Measurements from ENCODE around the gene PRPF19. TPM values are rescaled to one million over a fixed set of nuclear protein-coding genes. Genes with fewer than 3 reads are reported as not detected.
A peak's percentile ranks its signal among the peaks of the same experiment; 100 is the strongest.
"Not testable (repeated sequence)": the region's sequence is repeated elsewhere in the genome, so short reads cannot be mapped to it uniquely, and the experiment has no call there.

The PRPF19 gene
- total RNA-seq, 2 experiments from 2014 or later: 120 to 153 TPM

- H3K9me2 ChIP-seq (ENCODE audit: insufficient read depth, low read length): no peaks in the 10 kb centered on the region
- H3K9me3 ChIP-seq (ENCODE audit: low read length): peaks cover 21% of the 10 kb centered on the region
- intact Hi-C loops (cut with micrococcal nuclease; ENCODE audit: unreplicated experiment): no loop called here
- H3K4me2 ChIP-seq (ENCODE audit: low read length): peak overlapping the region; percentile 77
- DNase-seq (ENCODE audit: low spot score): peak; percentile 89
- ChIA-PET POLR2A (no interaction called here), CTCF (ENCODE audit: unreplicated experiment) (no interaction called here)
- peak overlapping the region; percentile 18 for H3K4me3 ChIP-seq (ENCODE audit: low read depth, low read length, poor library complexity, severe bottlenecking)
- no TSS peak for BruUV-seq (replicated peaks)
- H3K4me1 ChIP-seq (ENCODE audit: insufficient read depth, low read length, poor library complexity, severe bottlenecking): peaks cover 54% of the 10 kb centered on the region
- H3K79me2 ChIP-seq (ENCODE audit: insufficient read depth, low read depth, low read length): peaks cover 22% of the 10 kb centered on the region
- H4K20me1 ChIP-seq (ENCODE audit: insufficient read depth, low read length): peaks cover 8% of the 10 kb centered on the region
- peaks cover 14% of the 10 kb centered on the region for H3K36me3 ChIP-seq (ENCODE audit: insufficient read depth, low read length)
- TF ChIP-seq EZH2phosphoT487 (IDR thresholded peaks at IDR 0.05; ENCODE audit: borderline replicate concordance, low read depth, low read length): no peak
- TF ChIP-seq, protein P1, sequence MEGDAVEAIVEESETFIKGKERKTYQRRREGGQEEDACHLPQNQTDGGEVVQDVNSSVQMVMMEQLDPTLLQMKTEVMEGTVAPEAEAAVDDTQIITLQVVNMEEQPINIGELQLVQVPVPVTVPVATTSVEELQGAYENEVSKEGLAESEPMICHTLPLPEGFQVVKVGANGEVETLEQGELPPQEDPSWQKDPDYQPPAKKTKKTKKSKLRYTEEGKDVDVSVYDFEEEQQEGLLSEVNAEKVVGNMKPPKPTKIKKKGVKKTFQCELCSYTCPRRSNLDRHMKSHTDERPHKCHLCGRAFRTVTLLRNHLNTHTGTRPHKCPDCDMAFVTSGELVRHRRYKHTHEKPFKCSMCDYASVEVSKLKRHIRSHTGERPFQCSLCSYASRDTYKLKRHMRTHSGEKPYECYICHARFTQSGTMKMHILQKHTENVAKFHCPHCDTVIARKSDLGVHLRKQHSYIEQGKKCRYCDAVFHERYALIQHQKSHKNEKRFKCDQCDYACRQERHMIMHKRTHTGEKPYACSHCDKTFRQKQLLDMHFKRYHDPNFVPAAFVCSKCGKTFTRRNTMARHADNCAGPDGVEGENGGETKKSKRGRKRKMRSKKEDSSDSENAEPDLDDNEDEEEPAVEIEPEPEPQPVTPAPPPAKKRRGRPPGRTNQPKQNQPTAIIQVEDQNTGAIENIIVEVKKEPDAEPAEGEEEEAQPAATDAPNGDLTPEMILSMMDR (conservative IDR thresholded peaks at IDR 0.05; ENCODE audit: low read length): no peak
- peak overlapping the region; percentile 86 for H3K27ac ChIP-seq (ENCODE audit: low read depth, low read length, poor library complexity, severe bottlenecking)
- H2AFZ ChIP-seq (ENCODE audit: low read length): peak overlapping the region; percentile 64; the same call in 1 of the 2 replicates
These were observed 3.9 kb upstream of the PRPF19 start for GRCh38 chr11:60910281-60910687.

- peaks cover 59% of the 10 kb centered on the region for H3K4me1 ChIP-seq (ENCODE audit: insufficient read depth, low read length, poor library complexity, severe bottlenecking)
- peak overlapping the region; percentile 64; the same call in 1 of the 2 replicates for H2AFZ ChIP-seq (ENCODE audit: low read length)
- peak overlapping the region; percentile 7 for H3K4me3 ChIP-seq (ENCODE audit: low read depth, low read length, poor library complexity, severe bottlenecking)
- H3K4me2 ChIP-seq (ENCODE audit: low read length): peak overlapping the region; percentile 77
- POLR2A ChIA-PET: interaction anchor here (1.0 kb wide), 1 partner anchor 30 kb away, joined by 3 read pairs; no protein-coding TSS in a partner anchor
- peaks cover 21% of the 10 kb centered on the region for H3K9me3 ChIP-seq (ENCODE audit: low read length)
- H3K9me2 ChIP-seq (ENCODE audit: insufficient read depth, low read length); DNase-seq (ENCODE audit: low spot score); CTCF ChIA-PET (ENCODE audit: unreplicated experiment); intact Hi-C loops (cut with micrococcal nuclease; ENCODE audit: unreplicated experiment); BruUV-seq (replicated peaks): not testable (repeated sequence)
- peak overlapping the region; percentile 86 for H3K27ac ChIP-seq (ENCODE audit: low read depth, low read length, poor library complexity, severe bottlenecking)
- H3K79me2 ChIP-seq (ENCODE audit: insufficient read depth, low read depth, low read length): peaks cover 22% of the 10 kb centered on the region
- peaks cover 13% of the 10 kb centered on the region for H4K20me1 ChIP-seq (ENCODE audit: insufficient read depth, low read length)
- peaks cover 19% of the 10 kb centered on the region for H3K36me3 ChIP-seq (ENCODE audit: insufficient read depth, low read length)
These were observed 3.4 kb upstream of the PRPF19 start for GRCh38 chr11:60909680-60910280.

DNA sequence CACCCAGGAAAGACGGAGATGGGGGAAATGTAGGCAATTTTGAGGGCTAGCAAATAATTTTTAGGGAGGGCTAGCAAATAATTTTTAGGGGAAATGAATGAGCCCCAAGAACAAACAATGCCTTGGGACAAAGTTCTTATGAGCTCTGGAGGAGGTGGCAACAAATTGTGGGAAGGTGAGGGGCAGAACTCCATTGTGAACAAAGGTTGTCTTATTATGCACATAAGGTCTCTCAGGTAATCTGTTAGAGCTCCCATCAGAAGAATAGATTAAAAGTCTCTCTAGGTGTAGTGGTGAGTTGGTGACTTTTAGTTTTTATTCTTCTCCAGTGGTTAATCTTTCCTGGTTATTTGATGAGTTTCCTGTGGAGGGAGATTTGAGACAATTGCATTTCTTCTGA lies 2.4 kb upstream of the PRPF19 start:
- peaks cover 24% of the 10 kb centered on the region for H3K79me2 ChIP-seq (ENCODE audit: insufficient read depth, low read depth, low read length)
- TF ChIP-seq, protein P1 (conservative IDR thresholded peaks at IDR 0.05; ENCODE audit: low read length): no peak
- TF ChIP-seq EZH2phosphoT487 (IDR thresholded peaks at IDR 0.05; ENCODE audit: borderline replicate concordance, low read depth, low read length): no peak
- H3K4me1 ChIP-seq (ENCODE audit: insufficient read depth, low read length, poor library complexity, severe bottlenecking): peaks cover 66% of the 10 kb centered on the region
- H2AFZ ChIP-seq (ENCODE audit: low read length): no peak overlapping the region
- H3K27ac ChIP-seq (ENCODE audit: low read depth, low read length, poor library complexity, severe bottlenecking): no peak overlapping the region
- ChIA-PET POLR2A (interaction anchor here (1.0 kb wide), 1 partner anchor 31 kb away, joined by 3 read pairs; no protein-coding TSS in a partner anchor), CTCF (ENCODE audit: unreplicated experiment) (no interaction called here)
- H3K4me3 ChIP-seq (ENCODE audit: low read depth, low read length, poor library complexity, severe bottlenecking): no peak overlapping the region
- no peak overlapping the region for H3K4me2 ChIP-seq (ENCODE audit: low read length)
- BruUV-seq (replicated peaks): no TSS peak
- H4K20me1 ChIP-seq (ENCODE audit: insufficient read depth, low read length): peaks cover 23% of the 10 kb centered on the region
- H3K9me2 ChIP-seq (ENCODE audit: insufficient read depth, low read length): no peaks in the 10 kb centered on the region
- peaks cover 21% of the 10 kb centered on the region for H3K9me3 ChIP-seq (ENCODE audit: low read length)
- no peak for DNase-seq (ENCODE audit: low spot score)
- intact Hi-C loops (cut with micrococcal nuclease; ENCODE audit: unreplicated experiment): no loop called here
- peaks cover 29% of the 10 kb centered on the region for H3K36me3 ChIP-seq (ENCODE audit: insufficient read depth, low read length)

Measured in OCI-LY7 (cell line).